ENCODE measurements around the gene SDK1. TPM values are rescaled to one million over a fixed set of nuclear protein-coding genes. Genes with fewer than 3 reads are reported as not detected.

SDK1 gene
- total RNA-seq, 4 donors from 2014 or later = 2.5 to 12.9 (median 6.1) TPM

GRCh38 chr7:3762146-3762831 lies 461.2 kb downstream of the SDK1 start:
- Histone ChIP-seq H3K4me1 (peaks cover 4% of the 10 kb centered on the region), H3K9me3 (no peaks in the 10 kb centered on the region), H3K4me3 (no peak overlapping the region), H3K27me3 (no peaks in the 10 kb centered on the region), H3K36me3 (no peaks in the 10 kb centered on the region), H3K27ac (no peak overlapping the region)
- no peak for TF ChIP-seq EP300 (IDR thresholded peaks at IDR 0.05)
- TF ChIP-seq POLR2AphosphoS5 (IDR thresholded peaks at IDR 0.05) = no peak
- TF ChIP-seq POLR2A (IDR thresholded peaks at IDR 0.05) = no peak
- no peak for TF ChIP-seq CTCF (IDR thresholded peaks at IDR 0.05)
- no peak for DNase-seq (ENCODE audit: low spot score in 2 of 2)
- 89% methylated on average over 11 of the region's 11 CpGs for WGBS

- no peaks in the 10 kb centered on the region for H3K9me3 ChIP-seq
- no peaks in the 10 kb centered on the region for H3K4me1 ChIP-seq
- WGBS = 63% methylated on average over 9 of the region's 9 CpGs
- H3K4me3 ChIP-seq = no peak overlapping the region
- no peaks in the 10 kb centered on the region for H3K27me3 ChIP-seq
- H3K27ac ChIP-seq = no peak overlapping the region
- DNase-seq (ENCODE audit: low spot score in 2 of 2) = no peak
- H3K36me3 ChIP-seq = no peaks in the 10 kb centered on the region
- TF ChIP-seq CTCF (IDR thresholded peaks at IDR 0.05) (no peak), EP300 (IDR thresholded peaks at IDR 0.05) (no peak), POLR2A (IDR thresholded peaks at IDR 0.05) (no peak), POLR2AphosphoS5 (IDR thresholded peaks at IDR 0.05) (no peak)
Measured at GRCh38 chr7:3767917-3768777, 467.1 kb downstream of the SDK1 start.

GRCh38 chr7:3771906-3772305 lies 470.9 kb downstream of the SDK1 start:
- TF ChIP-seq POLR2A (IDR thresholded peaks at IDR 0.05) (no peak), EP300 (IDR thresholded peaks at IDR 0.05) (no peak), POLR2AphosphoS5 (IDR thresholded peaks at IDR 0.05) (no peak), CTCF (IDR thresholded peaks at IDR 0.05) (no peak)
- DNase-seq (ENCODE audit: low spot score in 2 of 2) = no peak
- no peaks in the 10 kb centered on the region for H3K27me3 ChIP-seq
- H3K36me3 ChIP-seq = no peaks in the 10 kb centered on the region
- no peaks in the 10 kb centered on the region for H3K4me1 ChIP-seq
- WGBS = 81% methylated on average over 3 of the region's 3 CpGs
- no peak overlapping the region for H3K4me3 ChIP-seq
- no peaks in the 10 kb centered on the region for H3K9me3 ChIP-seq
- no peak overlapping the region for H3K27ac ChIP-seq

- DNase-seq (ENCODE audit: low spot score in 2 of 2) = no peak
- H3K9me3 ChIP-seq = peaks cover 6% of the 10 kb centered on the region
- WGBS = 84% methylated on average over 8 of the region's 8 CpGs
- H3K4me3 ChIP-seq = no peak overlapping the region
- no peak overlapping the region for H3K27ac ChIP-seq
- no peak for TF ChIP-seq EP300 (IDR thresholded peaks at IDR 0.05)
- TF ChIP-seq POLR2A (IDR thresholded peaks at IDR 0.05) = no peak
- no peak for TF ChIP-seq POLR2AphosphoS5 (IDR thresholded peaks at IDR 0.05)
- no peak for TF ChIP-seq CTCF (IDR thresholded peaks at IDR 0.05)
- H3K27me3 ChIP-seq = no peaks in the 10 kb centered on the region
- H3K4me1 ChIP-seq = no peaks in the 10 kb centered on the region
- H3K36me3 ChIP-seq = no peaks in the 10 kb centered on the region
Measured at GRCh38 chr7:3778345-3778744, 477.3 kb downstream of the SDK1 start.

GRCh38 chr7:3780016-3780415 lies 479.0 kb downstream of the SDK1 start:
- H3K27ac ChIP-seq = no peak overlapping the region
- no peaks in the 10 kb centered on the region for H3K27me3 ChIP-seq
- H3K4me1 ChIP-seq = no peaks in the 10 kb centered on the region
- H3K36me3 ChIP-seq = no peaks in the 10 kb centered on the region
- H3K4me3 ChIP-seq = no peak overlapping the region
- TF ChIP-seq EP300 (IDR thresholded peaks at IDR 0.05) (no peak), CTCF (IDR thresholded peaks at IDR 0.05) (no peak), POLR2A (IDR thresholded peaks at IDR 0.05) (no peak), POLR2AphosphoS5 (IDR thresholded peaks at IDR 0.05) (no peak)
- DNase-seq (ENCODE audit: low spot score in 2 of 2) = no peak
- WGBS = 86% methylated on average over 2 of the region's 2 CpGs
- H3K9me3 ChIP-seq = peaks cover 6% of the 10 kb centered on the region
